Right lobe of liver (tissue), 6 donors: ENCODE results near the gene TEX55. TPM values are rescaled to one million over a fixed set of nuclear protein-coding genes. Genes with fewer than 3 reads are reported as not detected.

Experiments used
- ATAC-seq, 4 donors: fragments of 200-7000 bp; cut with Tn5 transposase; one replicate each; pipeline ENCODE4 v1.9.1; 2020; ENCODE audit warnings: mild to moderate bottlenecking in 4 of 4, moderate library complexity in 4 of 4
- DNase-seq, 3 donors: peaks; one replicate each; pipeline ENCODE4 v3.0.0-alpha.2; 2020
- H3K27ac ChIP-seq, 3 donors: fragments of 200-600 bp; one replicate each; pipeline ENCODE4 v1.8.0; 2022
- H3K27me3 ChIP-seq, 2 donors: fragments of 200-600 bp; one replicate each; pipeline ENCODE4 v1.8.0; 2022
- H3K36me3 ChIP-seq, 4 donors: fragments of 200-600 bp; sonication (generic) in 1 of 4; one replicate each; pipeline versions ENCODE4 v1.5.1 to v1.8.0; 2017 to 2022; ENCODE audit warnings: control low read depth in 1 of 4
- H3K4me1 ChIP-seq, 4 donors: fragments of 200-600 bp; sonication (generic) in 1 of 4; one replicate each; pipeline versions ENCODE4 v1.5.1 to v1.8.0; 2017 to 2022; ENCODE audit warnings: control low read depth in 1 of 4
- H3K4me3 ChIP-seq, 3 donors: fragments of 200-600 bp; one replicate each; pipeline ENCODE4 v1.8.0; 2022
- H3K9me3 ChIP-seq, 4 donors: fragments of 200-600 bp; sonication (generic) in 1 of 4; one replicate each; pipeline versions ENCODE4 v1.5.1 to v1.8.0; 2017 to 2022; ENCODE audit warnings: control low read depth in 1 of 4
- POLR2A ChIP-seq: fragments of 450-650 bp; IDR thresholded peaks from one replicate; pipeline ENCODE4 v1.6.1; 2017; ENCODE audit warnings: antibody characterized with exemption, mild to moderate bottlenecking
- WGBS: methylation state at CpG from one replicate; pipeline ENCODE4 v1.1.6; 2018; ENCODE audit warnings: low coverage, low lambda C conversion rate; ENCODE audit not compliant: insufficient coverage; ENCODE audit errors: missing lambda C conversion rate; 5-methylcytosine and 5-hydroxymethylcytosine counted together
- intact Hi-C, 2 donors: fragments of 100-400 bp; cut with DNase I; formaldehyde crosslinking; loops; one replicate each; pipeline versions ENCODE4 v1.11.2 to v1.14.1; 2022
- total RNA-seq, 6 experiments: library from RNA; depleted of rRNA in 2 of 6; stranded (reverse); fragments of >200 nt in 2 of 6; fragmentation: NEBNext Ultra II Directional in 3 of 6; extraction: Animal tissue kit (Norgen Biotek cat#: 25700) in 3 of 6; gene quantifications; one replicate each; pipeline versions ENCODE4 v1.1.0 to v1.2.4, GENCODE V29; 2016 to 2023
- TF ChIP-seq, protein P1 (sequence below), 4 donors: fragments of 200-600 bp in 3 of 4; fragments of 450-650 bp in 1 of 4; IDR thresholded peaks; one replicate each; pipeline versions ENCODE4 v1.5.1 to v1.8.0; 2016 to 2022; ENCODE audit warnings: antibody characterized with exemption in 4 of 4, mild to moderate bottlenecking in 2 of 4
- donor health status: DM: no; HTN: yes; CAD: no.
- donor health status: DM: no; HTN: no; CAD: no.
- donor health status: DM: no; HTN: no; CAD: no.
- donor health status: DM: no; HTN: yes; CAD: no.
- donor health status: DM: no; HTN: yes; CAD: no.

Gene TEX55
- total RNA-seq, 6 experiments from 2014 or later = not detected

DNA sequence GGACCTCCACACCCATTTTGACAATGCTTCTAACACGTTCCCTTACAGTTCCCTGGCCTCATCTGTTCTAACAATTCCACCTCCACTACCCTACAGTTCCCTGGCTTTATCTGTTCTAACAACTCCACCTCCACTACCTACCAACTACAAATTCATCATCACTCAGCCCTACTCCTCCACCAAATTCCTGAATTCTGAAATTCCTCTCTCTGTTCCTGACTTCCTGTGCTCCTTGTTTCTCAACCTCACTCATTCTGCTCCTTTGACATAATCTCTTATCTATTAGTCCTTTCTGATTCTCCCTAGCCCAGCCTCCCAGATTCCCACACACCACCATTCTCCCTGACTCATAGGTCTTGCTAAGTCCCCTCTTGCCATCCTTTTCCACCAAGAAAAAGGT lies 49.9 kb downstream of the TEX55 start:
- H3K4me3 ChIP-seq = no peak overlapping the region
- 67% methylated on average over 1 of the region's 1 CpG for WGBS
- H3K4me1 ChIP-seq = no peaks in the 10 kb centered on the region
- no peaks in the 10 kb centered on the region for H3K27me3 ChIP-seq
- no peak overlapping the region for H3K27ac ChIP-seq
- no peaks in the 10 kb centered on the region for H3K36me3 ChIP-seq
- DNase-seq (no peak), ATAC-seq (no peak)
- H3K9me3 ChIP-seq = no peaks in the 10 kb centered on the region
- intact Hi-C loops = no loop called here
- no peak for TF ChIP-seq POLR2A
- TF ChIP-seq, protein P1, sequence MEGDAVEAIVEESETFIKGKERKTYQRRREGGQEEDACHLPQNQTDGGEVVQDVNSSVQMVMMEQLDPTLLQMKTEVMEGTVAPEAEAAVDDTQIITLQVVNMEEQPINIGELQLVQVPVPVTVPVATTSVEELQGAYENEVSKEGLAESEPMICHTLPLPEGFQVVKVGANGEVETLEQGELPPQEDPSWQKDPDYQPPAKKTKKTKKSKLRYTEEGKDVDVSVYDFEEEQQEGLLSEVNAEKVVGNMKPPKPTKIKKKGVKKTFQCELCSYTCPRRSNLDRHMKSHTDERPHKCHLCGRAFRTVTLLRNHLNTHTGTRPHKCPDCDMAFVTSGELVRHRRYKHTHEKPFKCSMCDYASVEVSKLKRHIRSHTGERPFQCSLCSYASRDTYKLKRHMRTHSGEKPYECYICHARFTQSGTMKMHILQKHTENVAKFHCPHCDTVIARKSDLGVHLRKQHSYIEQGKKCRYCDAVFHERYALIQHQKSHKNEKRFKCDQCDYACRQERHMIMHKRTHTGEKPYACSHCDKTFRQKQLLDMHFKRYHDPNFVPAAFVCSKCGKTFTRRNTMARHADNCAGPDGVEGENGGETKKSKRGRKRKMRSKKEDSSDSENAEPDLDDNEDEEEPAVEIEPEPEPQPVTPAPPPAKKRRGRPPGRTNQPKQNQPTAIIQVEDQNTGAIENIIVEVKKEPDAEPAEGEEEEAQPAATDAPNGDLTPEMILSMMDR (IDR thresholded peaks at IDR 0.05) = no peak

Other genes starting within 250 kb of the TEX55 start
- gene IGSF11, start 111.3 kb upstream of the TEX55 start, total RNA-seq = not detected
- gene UPK1B, start 27.4 kb downstream of the TEX55 start, total RNA-seq = under 1 TPM in 1 of 6 experiments, not detected in 5; 0.20 TPM
- gene B4GALT4, start 94.7 kb downstream of the TEX55 start, total RNA-seq = 10 to 100 TPM in 2 of 6 experiments, 1 to 10 TPM in 4; 7.8 to 10.9 (median 8.9) TPM
- gene ARHGAP31, start 148.2 kb downstream of the TEX55 start, total RNA-seq = 1 to 10 TPM; 1.6 to 8.7 (median 4.9) TPM